Hindlimb muscle (tissue), 1 donor: Measurements from ENCODE around the gene CNTNAP4. TPM values are rescaled to one million over a fixed set of nuclear protein-coding genes. Genes with fewer than 3 reads are reported as not detected.
A peak's percentile ranks its signal among the peaks of the same experiment; 100 is the strongest.

ENCODE experiments used
- DNase-seq: peaks from one replicate; pipeline ENCODE4 v3.0.0-alpha.2; 2013
- polyA plus RNA-seq: library from polyadenylated mRNA; unstranded; fragments of 120-200 nt; gene quantifications from one replicate; pipeline ENCODE4 v1.2.1, GENCODE V29; 2013; ENCODE audit not compliant: insufficient read length

Gene CNTNAP4
- polyA plus RNA-seq, 1 donor = 9.8 TPM

DNA sequence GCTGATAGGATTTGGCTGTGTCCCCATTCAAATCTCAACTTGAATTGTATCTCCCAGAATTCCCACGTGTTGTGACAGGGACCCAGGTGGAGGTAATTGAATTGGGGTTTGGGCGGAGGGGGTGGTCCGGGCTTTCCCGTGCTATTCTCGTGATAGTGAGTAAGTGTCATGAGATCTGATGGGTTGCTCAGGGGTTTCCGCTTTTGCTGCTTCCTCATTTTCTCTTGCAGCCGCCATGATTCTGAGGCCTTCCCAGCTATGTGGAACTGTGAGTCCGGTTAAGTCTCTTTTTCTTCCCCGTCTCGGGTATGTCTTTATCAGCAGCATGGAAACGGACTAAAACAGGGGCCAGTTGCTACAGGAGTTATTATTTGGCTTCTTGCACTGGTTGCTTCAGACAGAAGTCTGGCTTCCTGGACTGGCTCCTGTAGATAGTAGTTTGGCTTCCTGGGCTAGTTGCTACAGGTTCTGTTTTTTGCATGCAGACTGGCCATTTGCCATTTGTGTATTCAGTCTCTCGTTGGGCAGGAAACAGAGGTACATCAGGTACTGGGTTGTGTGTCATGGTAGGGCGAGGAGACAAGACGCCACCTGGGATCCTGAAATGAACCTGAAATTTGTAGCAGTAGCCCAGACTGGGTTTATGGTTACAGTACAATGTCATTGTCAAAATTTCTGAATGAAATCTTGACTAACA is 32.6 kb downstream of the CNTNAP4 start:
- DNase-seq = no peak

DNA sequence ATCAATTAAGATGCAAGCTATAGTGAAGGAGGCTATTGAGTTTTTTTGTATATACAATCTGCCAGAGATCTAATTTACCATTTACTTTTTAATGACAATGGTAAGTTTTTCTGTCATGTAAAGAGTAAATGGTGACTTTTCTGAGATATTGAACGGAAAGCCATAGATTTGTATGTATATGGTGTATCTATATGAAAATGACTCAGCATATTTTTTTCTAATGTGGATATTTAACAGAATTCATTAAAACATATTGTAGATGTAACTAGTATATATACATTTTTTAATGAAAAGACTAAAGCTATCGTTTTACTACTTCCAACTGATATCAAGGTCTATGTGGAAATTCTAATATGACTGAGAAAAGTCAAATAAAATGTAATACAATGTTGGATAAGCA is 34.1 kb downstream of the CNTNAP4 start:
- no peak for DNase-seq

DNA sequence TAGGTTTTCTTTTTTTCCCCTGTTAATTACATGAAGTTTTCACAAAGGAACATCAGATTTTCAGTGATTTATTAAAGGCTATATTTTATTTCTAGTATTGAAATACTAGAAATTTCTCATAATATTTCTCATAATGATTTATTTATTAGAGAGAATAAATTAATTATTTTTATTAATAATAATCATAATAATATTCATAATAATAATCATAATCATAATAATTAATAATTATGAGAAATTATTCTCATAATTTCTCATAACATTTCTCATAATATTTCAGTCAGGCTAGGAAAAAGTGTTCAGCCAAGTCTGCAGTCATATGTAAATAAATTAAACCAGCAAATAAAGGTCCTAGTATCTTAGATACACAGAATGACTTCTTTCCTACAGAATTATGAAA is 41.4 kb downstream of the CNTNAP4 start:
- DNase-seq = no peak

DNA sequence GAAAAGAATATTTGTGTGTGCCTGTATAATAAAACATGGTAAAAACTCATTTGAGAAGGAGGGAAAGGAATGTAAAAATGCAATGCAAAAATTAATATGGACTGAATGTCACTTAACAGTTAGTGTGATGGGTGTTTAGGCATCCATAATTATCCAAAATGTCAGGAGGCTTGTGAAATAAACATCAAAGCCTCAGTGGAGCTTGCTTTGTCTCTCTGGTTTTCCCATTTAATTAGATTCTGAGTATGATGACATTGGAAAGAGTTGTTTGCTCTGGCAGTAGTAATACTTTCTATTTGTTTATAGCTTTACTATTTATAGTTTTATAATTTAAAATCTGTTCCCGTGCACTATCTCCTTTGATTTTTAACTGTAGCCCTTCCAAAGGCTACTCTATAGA is 51.9 kb downstream of the CNTNAP4 start:
- DNase-seq = no peak

DNA sequence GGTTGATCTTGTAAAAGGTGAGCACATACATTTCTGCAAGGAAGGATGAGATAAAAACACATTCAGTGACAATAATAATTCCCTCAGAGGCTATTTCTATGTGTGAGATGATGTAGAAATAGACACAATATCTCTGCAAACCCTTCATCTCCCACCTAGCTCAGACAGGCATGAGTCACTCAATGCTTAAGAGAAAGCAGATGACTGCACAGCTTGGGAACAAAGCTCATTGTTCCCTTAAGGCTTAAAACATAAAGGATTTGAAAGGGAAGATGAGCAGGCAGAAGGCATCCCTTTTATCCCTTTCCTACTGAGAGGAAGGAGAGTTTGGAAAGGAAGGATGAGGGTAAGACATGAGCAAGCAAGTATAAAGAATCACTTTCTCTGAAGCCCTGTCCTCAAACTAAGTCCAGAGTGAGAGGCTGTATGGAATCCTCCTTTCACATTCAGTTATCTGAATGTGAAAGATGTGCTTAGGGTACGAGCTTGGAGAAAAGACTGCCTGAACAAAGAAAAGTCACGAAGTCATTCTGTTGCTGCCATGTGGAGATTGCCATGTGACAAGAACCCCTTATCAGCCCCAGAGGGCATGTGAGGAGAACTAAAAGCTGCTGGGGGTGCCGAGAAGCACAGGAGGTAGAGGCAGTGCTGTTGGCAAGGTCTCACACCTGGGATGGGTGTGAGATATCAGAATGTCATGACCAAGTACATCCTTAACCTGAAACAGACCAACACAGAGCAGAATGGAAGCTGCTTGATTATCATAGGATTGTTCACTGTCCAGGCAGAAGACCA is 58.2 kb downstream of the CNTNAP4 start:
- no peak for DNase-seq

DNA sequence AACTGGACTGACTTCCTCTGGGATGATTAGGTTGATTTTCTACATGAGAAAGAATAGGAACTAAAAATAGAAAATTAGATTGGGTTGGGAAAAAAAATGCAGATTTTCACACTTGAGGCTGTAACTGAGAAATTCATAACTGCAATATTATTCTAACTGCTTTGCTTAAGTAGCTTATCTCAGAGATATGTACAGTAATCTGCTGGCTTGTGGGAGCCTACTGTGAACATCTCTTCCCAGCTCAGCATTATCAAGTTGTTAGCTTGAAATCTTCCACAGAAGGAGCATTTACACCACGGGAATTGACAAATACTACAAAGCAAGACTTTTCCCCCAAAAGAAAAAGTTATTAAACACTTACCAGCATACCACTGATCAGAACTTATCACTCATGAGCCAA is 58.9 kb downstream of the CNTNAP4 start:
- DNase-seq = no peak

DNA sequence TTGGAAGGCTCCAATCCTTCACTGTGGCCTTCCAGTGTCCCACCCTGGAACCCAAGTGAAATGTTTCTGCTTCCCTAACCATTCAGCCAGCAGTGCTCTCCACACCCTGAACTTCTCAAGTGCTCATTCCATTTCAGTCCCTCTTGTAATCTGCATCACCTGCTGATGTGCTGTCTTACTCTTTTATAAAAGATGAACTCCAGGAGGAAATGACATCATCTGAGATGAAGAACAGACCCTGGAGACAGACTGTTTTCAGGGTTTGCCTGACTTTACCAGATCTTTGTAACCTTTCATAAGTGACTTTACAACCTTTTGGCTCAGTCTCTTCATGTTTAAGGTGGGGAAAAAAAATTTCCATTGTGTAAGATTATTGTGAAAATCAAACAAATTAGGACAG is 61.3 kb downstream of the CNTNAP4 start:
- DNase-seq = no peak

DNA sequence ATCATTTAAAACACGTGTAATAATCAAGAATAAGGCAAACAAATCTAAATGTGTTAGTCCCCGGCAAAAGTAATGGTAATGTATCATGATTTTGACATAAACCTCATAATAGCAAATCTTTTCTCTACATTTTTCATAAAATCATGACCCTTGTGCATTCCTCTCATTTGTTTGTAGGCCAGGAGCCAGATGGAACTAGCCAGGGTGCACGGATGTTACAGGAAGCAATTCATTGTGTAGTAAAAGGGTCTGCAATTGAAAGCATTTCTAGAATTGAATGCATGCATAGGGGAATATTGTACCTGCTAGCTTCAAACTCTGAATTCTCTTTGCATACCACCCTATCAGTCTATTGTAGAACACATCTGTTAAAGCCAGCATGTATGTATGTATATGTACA is 66.6 kb downstream of the CNTNAP4 start:
- DNase-seq = no peak

DNA sequence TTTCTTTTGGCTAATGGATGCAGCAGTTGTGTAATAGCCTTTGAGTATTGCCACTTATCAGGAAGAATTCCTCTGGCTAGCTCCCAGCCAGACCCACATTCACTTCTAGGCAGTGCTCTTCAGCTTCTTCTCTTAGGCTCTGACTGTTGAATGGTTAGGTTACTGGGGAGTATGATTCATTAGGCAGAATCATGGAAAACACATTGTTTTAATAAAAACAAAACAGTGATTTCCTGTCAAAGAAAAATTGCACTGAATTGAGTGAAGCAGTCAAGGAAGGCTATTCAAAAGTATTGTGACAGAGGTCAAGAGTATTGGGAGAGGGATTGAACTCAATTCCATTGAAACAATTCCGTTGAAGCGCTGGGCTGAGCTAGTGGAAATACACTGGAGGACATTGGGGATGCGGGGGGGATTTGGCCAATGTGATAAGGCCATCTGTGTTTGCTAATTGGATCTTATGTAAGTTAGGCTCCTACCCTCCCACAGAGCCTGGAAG is 68.0 kb downstream of the CNTNAP4 start:
- DNase-seq = peak; percentile 16

DNA sequence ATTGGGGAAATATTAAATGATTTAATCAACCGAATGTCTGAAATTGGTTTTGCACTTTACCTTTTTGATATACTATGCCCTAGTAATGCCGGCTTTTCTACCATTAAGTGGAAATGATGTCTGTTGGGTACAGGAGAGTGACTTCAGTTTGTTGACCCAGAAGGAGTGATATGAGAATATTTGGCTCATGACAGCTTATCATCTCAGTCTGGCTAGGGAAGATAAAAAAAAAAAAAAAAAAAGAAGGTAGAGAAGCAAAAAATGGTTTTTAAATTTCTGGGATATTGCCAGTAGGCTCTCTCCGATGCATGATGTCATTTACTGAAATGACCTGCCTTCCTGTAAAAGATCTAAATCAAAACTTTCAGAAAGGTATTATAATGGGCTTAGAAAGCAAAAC is 69.0 kb downstream of the CNTNAP4 start:
- no peak for DNase-seq

DNA sequence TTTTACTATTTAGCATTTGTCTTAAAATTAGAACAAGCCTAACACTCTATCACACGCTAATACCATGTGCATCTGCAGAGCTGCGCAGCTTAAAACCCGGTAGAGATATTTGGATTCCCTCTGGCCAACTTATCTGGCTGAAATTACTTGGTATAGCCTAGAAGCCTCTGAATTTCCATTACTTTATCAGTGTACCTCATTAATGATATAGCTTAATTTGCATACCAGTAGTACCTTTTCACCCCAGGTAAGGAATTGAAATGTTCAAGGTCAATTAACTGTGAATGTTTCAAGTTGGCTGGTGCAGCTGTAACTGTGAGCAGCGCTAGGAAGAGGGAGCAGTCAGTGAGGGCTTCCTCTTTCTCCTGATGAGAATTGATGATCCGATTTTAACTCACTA is 74.2 kb downstream of the CNTNAP4 start:
- no peak for DNase-seq

DNA sequence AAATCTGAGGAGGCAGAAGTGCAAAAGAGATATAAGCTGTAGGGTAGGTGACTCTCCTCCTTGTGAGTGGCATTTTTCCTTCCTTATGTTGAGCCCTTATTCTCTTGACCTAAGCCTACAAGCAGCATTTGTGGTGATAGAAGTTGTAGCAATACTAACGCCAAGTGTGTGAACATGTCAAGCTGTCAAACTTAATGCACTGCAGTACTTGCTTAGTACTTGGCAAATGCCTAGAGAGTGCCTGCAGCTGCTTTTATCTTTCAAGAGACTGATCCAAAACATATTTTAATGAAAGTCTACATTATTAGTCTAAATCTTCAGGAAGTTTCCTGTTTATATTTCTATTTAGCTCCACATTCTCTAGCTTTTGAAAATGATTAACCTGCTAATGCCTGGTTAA is 83.2 kb downstream of the CNTNAP4 start:
- no peak for DNase-seq

DNA sequence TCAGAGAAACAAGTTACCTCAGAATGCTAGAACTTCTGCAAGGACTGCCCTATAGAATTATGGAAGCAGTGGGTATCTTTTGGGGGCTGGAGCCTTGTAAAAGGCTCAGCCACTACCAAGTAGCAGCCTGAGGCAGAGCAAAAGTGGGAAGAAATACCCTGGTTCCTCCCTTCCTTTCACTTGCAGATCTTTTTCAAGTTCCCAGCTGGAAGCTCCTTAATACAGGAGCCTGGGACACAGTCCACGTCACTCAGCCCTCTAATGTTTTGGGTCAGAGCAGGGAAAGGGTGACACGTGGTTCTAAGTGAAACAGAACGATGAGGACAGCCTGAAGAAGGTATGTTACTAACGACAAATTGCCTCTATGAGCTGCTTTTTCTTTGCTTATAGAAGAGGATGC is 93.1 kb downstream of the CNTNAP4 start:
- no peak for DNase-seq

DNA sequence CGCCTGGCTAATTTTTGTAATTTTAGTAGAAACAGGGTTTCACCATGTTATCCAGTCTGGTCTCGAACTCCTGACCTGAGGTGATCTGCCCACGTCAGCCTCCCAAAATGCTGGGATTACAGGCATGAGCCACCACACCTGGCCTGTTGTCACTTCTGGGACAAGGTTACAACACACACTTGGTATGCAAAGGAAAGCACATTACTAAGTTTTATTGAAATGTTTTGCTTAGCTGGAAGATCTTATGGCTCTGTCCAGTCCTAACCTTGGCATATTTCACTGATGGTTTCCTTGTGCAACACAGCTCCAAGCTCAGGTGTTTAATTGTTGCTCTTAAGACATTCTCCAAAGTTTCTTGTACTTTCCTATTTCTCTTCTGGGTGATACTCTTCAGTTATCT is 94.2 kb downstream of the CNTNAP4 start:
- no peak for DNase-seq

DNA sequence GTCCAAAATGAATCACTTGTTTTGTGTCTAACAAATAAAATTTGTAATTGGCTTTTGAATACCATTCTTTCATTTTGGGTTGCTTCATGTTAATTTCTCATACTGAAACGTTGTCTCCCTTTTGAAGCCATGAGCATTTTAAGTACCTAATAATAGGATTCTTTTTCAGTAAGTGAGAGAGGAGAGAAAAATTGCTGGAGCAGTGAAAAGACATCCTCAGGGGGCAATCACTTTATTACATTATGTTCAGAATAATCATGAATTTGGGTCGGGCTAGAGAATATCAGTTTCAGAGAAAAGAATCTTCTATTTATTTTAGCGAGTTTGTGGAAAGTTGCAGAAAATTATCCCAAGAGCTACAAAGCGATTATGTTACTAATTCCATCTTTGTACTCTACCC is 96.8 kb downstream of the CNTNAP4 start:
- DNase-seq = no peak

DNA sequence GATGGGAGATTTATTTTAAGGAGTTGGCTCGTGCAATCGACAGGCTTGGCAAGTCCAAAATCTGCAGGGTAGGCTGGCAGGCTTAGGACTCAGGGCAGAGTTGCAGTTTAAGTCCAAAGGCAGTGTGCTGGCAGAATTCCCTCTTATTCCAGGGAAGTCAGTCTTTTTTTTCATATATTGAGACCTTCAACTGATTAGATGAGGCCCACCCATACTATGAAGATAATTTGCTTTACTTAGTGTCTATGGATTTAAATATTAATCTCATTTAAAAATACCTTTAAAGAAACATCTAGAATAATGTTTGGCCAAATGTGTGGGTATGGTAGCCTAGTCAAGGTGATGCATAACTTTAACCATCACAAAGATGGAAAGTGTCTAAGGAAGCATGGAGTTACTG is 99.8 kb downstream of the CNTNAP4 start:
- no peak for DNase-seq

DNA sequence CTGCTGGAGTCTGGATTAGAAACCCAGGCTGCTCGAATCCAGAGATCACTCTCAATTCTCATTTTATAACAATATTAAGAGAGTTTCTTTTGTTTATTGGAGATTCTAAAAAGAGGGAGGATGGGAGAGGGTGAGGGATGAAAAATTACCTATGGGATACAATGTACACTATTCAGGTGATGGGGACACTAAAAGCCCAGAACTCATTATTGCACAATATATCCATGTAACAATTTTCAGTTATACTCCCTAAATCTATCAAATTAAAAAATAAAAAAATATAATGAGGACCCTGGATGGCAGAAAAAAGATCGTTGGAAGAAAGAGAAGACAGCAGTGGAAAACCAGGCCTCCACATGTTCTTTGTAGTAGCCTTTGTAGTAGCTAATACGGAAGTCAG is 100.8 kb downstream of the CNTNAP4 start:
- DNase-seq = no peak

DNA sequence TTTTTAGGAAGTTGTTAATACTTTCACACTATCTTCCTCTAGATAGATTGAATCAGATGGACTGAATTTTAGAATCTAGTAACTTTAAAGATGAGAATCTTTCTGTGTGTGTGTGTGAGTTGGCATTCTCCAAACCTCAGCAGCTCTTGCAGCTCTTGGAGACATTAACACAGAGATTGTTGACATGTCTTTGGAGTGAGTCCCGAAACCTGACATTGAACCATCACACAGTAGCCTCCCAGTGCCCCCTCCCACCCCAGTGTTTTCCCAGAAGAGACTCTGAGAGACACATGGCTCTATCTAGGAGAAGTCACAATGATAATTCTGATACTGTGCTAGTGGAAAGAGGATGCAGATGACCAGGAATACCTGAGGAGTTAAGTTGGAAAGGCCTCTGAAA is 103.9 kb downstream of the CNTNAP4 start:
- DNase-seq = no peak

DNA sequence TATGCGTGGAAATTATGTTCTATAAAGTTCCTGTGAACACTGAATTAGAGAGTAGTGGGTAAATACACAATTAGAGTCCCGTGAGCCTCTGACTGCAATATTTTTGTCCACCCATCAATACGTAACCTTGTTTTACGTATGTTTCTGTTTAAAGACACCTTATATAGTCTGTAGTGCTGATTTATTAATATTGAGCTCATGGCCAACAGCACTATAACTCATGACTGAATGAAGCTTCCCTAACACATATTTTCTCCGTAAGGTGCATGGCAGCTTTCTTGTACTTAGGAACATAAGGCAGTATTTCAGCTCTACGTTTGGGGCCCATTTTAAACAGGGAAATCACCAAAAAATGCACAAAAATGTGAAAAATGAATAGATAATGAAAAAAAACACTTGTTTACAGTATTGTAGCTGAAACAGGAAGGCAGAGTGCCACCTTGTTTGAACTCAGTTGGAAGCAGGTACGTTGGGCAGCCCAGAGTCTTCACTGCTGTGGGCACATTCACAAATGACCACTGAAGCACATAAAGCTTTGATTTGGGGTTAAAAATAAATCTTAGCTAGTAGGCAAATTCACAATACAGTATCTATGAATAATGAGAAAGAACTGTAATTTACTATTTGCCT is 108.5 kb downstream of the CNTNAP4 start:
- no peak for DNase-seq

DNA sequence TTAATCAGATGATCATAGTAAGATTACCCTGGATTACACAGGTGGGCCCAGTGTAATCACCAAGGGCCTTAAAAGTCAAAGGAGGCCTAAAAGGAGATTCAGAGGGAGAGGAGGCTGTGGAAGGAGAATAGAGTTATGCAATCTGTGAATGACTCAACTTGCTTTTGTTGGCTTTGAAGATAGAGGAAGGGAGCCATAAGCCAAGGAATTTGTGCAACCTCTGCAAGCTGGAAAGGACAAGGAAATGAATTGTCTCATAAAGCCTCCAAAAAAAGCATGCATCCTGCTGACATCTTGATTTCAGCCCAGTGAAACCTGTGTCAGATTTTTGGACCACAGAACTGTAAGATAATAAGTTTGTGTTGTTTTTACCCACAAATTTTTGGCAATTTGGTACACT is 109.6 kb downstream of the CNTNAP4 start:
- DNase-seq = no peak

DNA sequence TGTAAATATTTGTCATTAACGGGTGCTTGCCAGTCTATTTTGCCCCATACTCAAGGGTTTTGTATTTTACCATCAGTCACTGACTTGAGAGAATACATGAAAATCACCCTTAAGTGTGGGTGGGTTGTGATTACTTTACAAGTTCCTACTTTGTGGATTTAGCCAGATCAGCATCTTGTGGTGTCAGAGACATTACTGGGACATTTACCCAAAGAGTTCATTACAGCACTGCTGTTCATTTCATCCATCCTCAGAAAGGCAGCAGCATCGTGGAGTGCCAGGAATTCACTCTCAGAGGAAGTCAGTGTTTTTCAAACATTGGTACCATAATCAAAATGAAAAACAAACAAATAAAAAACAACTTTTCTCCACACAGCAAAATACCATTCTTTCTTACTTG is 110.8 kb downstream of the CNTNAP4 start:
- no peak for DNase-seq

DNA sequence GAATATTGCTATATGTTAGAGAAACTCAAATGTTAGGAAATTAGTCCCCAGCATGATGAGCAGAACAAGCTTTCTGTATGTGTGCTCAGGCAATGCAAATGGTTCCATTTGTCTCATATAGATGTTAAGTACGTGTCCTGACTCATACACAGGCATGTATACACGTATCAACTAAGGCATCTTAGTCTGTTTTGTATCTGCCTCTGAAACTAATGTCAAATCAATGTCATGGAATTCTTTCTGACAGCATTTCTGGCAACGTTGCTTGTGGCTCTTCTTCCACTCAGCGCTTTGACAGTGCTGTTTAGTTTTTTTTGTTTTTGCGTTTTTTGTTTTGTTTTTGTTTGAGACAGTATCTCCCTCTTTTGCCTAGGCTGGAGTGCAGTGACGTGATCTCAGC is 111.9 kb downstream of the CNTNAP4 start:
- no peak for DNase-seq

DNA sequence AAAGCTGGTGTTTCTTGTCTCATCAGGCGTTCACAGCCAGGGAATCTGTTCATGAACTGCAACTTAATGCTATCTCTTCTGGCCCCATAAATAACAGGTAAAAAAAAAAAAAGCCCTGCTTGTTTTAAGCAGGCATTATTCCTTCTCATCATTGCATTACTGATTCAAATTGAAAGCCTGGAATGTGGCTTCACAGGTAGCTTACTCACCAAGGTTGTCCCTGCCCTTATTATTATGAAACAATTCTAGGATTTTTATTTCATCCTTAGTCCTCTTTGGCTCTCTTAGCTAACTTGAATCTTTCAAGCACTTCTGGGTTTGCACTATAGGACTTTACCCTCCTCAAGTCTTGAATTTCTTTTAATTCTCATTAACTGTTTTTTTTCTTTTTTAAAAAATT is 113.3 kb downstream of the CNTNAP4 start:
- DNase-seq = no peak

DNA sequence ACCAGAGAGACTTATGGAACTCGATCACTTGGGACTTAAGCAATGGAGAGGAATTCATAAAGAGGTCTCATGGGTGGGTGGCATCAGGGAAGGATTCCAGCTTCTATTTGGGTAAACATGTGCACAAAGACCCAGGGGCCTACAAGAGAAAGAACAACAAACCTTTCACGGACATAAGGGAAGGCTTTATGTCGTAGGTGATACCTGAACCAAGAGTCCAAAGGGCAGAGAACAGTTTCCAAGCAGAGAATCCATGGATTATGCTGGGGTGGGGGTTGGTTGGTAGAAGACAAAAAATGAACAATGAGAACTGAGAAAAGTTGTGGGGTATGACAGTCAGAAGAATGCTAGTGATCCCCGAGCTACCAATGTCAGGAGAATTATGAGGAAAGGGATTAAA is 119.8 kb downstream of the CNTNAP4 start:
- DNase-seq = no peak
